Natural killer cell treated with Interleukin-12 subunit alpha and Interleukin-12 subunit beta and Interleukin-15 and Interleukin-18, amount 100 ng/mL, for 72 hours (primary cell): ENCODE results near the gene UIMC1. TPM values are rescaled to one million over a fixed set of nuclear protein-coding genes. Genes with fewer than 3 reads are reported as not detected.
"Not testable (repeated sequence)": the region's sequence is repeated elsewhere in the genome, so short reads cannot be mapped to it uniquely, and the experiment has no call there.

Source experiments
- ATAC-seq, 2 donors: fragments of 150-1000 bp; cut with Tn5 transposase in 1 of 2; sonication (Bioruptor Pico), chemical (Tn5 transposase) in 1 of 2; 2 replicates each; pipeline ENCODE4 v1.10.0; 2021
- DNase-seq: peaks from one replicate; pipeline ENCODE4 v3.0.0; 2022; ENCODE audit warnings: low spot score
- H3K27ac Mint-ChIP-seq, 2 donors: 1 replicate in 1 of 2; 2 replicates in 1 of 2; pipeline ENCODE4 v1.8.0; 2022; ENCODE audit warnings: mixed read lengths in 2 of 2, mild to moderate bottlenecking in 1 of 2, moderate library complexity in 1 of 2
- H3K27me3 Mint-ChIP-seq, 2 donors: 1 replicate in 1 of 2; 2 replicates in 1 of 2; pipeline ENCODE4 v1.8.0; 2022; ENCODE audit warnings: mixed read lengths in 2 of 2
- H3K36me3 Mint-ChIP-seq: one replicate; pipeline ENCODE4 v1.8.0; 2022; ENCODE audit warnings: mixed read lengths
- H3K4me1 Mint-ChIP-seq, 2 donors: 1 replicate in 1 of 2; 2 replicates in 1 of 2; pipeline ENCODE4 v1.8.0; 2022; ENCODE audit warnings: low read depth in 2 of 2, mixed read lengths in 2 of 2, mild to moderate bottlenecking in 1 of 2
- H3K4me3 Mint-ChIP-seq: one replicate; pipeline ENCODE4 v1.8.0; 2022; ENCODE audit warnings: mixed read lengths
- H3K9me3 Mint-ChIP-seq: 2 replicates; pipeline ENCODE4 v1.8.0; 2022; ENCODE audit warnings: mixed read lengths
- total RNA-seq, 2 donors: library from RNA; stranded (reverse); gene quantifications; one replicate each; pipeline ENCODE4 v1.2.3, GENCODE V29; 2022

Gene UIMC1
- 10 to 100 TPM; 41.3 to 74.9 TPM for total RNA-seq

DNA sequence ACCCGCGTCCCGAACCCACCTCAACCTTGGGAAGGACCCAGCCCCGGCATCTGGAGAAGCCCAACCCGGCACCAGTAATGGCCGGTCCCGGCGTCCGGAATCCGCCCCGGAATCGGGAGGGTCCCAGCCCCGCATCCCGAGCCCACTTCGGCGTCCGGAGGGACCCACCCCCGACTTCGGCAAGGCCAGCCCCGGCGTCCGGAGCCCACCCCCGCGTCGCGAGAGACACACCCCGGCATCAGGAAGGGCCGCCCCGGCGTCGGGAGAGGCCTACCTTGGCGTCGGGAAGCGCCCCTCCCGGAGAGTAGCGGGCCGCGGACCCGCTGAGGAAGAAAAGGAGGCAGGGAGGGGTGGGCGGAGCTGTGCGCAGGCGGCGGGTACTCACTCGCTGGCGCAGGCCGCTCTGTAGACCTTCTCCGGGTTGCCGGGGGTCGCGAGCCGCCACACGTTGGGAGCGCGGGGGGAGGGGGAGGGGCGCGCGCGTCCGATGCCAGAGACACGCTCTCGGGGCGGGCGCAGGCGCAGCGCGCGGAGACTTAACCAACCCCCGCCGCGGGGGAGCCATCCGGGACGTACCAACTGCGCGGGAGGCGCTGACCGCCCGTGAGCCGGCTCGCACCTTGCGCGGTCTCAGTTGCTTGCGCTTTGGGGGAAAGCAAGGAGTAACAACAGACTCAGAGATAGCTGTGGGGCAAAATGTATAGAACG, at the start of gene UIMC1:
Gene UIMC1, minus strand, starts transcription at position 515 of the 708 bp plus-strand sequence. CDS start 24,164 bp downstream, outside the sequence.
- Mint-ChIP-seq H3K27me3 (no peaks in the 10 kb centered on the region), H3K27ac (peak within 1 kb of the TSS; percentile 92 to 97), H3K4me1 (peaks cover 12 to 25% of the 10 kb centered on the region in 2 donors), H3K4me3 (peak within 1 kb of the TSS; percentile 97), H3K36me3 (peaks cover 10% of the 10 kb centered on the region), H3K9me3 (no peaks in the 10 kb centered on the region)
- peak; percentile 95 to 97 for ATAC-seq
- peak; percentile 94 for DNase-seq

DNA sequence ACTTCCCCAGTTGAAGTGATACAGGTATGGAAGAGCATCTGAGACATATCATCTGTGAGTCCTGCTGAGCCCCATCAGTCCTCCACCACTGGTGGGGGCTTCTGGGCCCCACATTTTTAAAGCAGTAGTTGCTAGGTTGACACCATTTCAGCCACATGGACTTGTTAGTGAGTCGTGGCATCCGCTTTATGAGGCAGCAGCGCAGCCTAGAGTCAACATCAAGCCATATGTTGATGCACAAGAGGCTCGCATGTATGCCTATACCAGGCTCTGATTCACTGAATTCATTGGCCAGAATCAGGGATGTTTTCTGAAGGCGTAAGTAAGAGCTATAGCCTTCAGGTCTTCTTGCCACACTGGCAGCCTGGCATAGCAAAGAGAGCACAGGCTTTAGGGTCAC, 42.7 kb upstream of the UIMC1 start:
- H3K9me3 Mint-ChIP-seq = no peaks in the 10 kb centered on the region
- H3K27me3 Mint-ChIP-seq = no peaks in the 10 kb centered on the region
- DNase-seq = no peak
- H3K27ac Mint-ChIP-seq = no peak overlapping the region
- H3K4me3 Mint-ChIP-seq = no peak overlapping the region
- H3K4me1 Mint-ChIP-seq = no peaks in the 10 kb centered on the region
- peaks cover 10% of the 10 kb centered on the region for H3K36me3 Mint-ChIP-seq
- no peak for ATAC-seq

DNA sequence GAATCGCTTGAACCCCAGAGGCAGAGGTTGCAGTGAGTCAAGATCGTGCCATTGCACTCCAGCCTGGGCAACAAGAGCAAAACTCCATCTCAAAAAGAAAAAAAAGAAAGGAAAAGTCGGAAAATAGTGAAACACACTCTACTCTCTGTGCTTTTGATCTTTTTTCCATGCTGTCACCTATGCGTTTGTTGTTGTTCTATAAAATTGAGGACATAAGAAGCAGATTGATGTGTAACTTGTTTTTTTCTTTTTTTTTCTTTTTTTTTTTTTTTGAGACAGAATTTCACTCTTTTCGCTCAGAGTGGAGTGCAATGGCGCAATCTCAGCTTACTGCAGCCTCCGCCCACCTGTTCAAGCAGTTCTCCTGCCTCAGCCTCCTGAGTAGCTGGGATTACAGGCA, 42.0 kb upstream of the UIMC1 start:
- peaks cover 14% of the 10 kb centered on the region for H3K36me3 Mint-ChIP-seq
- not testable (repeated sequence) for H3K27me3 Mint-ChIP-seq, H3K9me3 Mint-ChIP-seq

DNA sequence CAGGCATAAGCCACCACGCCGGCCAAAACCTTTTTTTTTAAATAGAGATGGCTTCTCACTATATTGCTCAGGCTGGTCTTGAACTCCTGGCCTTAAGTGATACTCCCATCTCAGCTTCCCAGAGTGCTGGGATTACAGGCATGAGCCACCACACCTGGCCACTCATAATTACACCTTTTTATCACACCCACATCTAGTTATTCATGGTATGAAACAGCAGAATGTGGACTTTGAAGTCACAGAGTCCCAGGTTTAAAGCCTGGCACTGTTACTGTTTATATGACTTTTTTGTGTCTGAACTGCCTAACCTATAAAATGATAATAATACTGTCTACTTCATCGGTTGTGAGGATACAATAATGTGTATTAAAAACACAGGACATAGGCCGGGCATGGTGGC, 39.1 kb upstream of the UIMC1 start:
- Mint-ChIP-seq H3K4me3 (no peak overlapping the region), H3K27me3 (no peaks in the 10 kb centered on the region), H3K9me3 (no peaks in the 10 kb centered on the region), H3K4me1 (no peaks in the 10 kb centered on the region), H3K36me3 (peaks cover 22% of the 10 kb centered on the region), H3K27ac (no peak overlapping the region)
- ATAC-seq (no peak), DNase-seq (no peak)

More for the DNA sequence above, 42.0 kb upstream of the UIMC1 start:
- H3K27ac Mint-ChIP-seq, ATAC-seq, H3K4me3 Mint-ChIP-seq, H3K4me1 Mint-ChIP-seq, DNase-seq: not testable (repeated sequence)

DNA sequence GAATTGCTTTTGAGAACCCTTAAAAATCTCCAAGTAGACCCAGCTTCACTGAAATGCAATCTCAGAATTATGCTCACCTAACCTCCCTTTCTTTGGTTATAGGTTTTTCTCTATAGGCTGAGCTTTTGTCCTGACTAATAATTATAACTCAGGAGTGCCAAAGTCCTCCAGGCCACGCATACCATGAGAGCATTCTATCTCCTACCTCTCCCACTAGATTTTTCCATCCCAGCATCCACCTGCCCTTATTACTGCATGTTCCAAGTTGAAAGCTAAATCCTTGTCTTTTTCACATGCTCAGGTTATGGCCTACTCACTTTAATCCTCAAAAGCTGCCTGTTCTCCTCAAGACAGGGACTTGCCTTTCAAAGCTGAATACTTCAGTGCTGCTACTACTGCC, 38.1 kb upstream of the UIMC1 start:
- Mint-ChIP-seq H3K4me1 (no peaks in the 10 kb centered on the region), H3K4me3 (no peak overlapping the region), H3K36me3 (peaks cover 22% of the 10 kb centered on the region), H3K9me3 (no peaks in the 10 kb centered on the region), H3K27ac (no peak overlapping the region), H3K27me3 (no peaks in the 10 kb centered on the region)
- DNase-seq (no peak), ATAC-seq (no peak)

DNA sequence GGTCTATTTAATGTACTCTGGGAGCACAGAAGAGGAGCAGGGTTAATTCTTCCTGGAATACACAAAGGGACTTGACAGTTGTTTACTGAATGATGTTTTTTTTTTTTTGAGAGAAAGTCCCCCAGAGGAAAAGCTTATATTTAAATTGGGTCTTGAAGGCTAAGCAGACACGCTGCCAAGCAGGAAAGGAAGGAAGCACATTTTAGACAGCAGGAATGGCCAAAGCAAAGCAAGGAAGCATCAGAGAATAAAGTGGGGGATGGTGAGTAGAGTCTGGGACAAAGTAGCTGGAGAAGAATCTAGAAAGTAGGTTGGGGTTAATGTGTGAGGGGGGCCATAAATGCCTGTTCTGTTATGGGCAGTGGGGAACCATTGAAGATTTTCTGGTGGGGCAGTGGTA, 37.4 kb upstream of the UIMC1 start:
- Mint-ChIP-seq H3K27ac (no peak overlapping the region), H3K4me3 (no peak overlapping the region), H3K27me3 (no peaks in the 10 kb centered on the region), H3K4me1 (no peaks in the 10 kb centered on the region), H3K9me3 (no peaks in the 10 kb centered on the region), H3K36me3 (peaks cover 22% of the 10 kb centered on the region)
- DNase-seq (no peak), ATAC-seq (no peak)

DNA sequence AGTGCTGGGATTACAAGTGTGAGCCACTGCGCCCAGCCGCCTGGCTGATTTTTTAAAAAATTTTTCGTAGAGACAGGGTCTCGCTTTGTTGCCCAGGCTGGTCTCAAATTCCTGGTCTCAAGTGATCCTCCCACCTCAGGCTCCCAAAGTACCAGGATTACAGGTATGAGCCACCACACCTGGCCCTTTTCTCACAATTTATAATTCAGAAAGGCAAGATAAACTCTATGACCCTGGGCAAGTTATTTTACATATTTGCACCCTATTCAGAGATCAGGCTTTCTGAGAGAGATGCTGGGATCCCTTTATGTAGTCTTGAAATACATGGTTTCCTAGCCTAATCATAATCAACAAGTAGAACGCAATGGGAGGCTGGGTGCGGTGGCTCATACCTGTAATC, 36.5 kb upstream of the UIMC1 start:
- no peak for ATAC-seq
- Mint-ChIP-seq H3K27me3 (no peaks in the 10 kb centered on the region), H3K4me1 (no peaks in the 10 kb centered on the region), H3K9me3 (no peaks in the 10 kb centered on the region), H3K4me3 (no peak overlapping the region), H3K27ac (no peak overlapping the region), H3K36me3 (peaks cover 20% of the 10 kb centered on the region)
- DNase-seq = no peak

DNA sequence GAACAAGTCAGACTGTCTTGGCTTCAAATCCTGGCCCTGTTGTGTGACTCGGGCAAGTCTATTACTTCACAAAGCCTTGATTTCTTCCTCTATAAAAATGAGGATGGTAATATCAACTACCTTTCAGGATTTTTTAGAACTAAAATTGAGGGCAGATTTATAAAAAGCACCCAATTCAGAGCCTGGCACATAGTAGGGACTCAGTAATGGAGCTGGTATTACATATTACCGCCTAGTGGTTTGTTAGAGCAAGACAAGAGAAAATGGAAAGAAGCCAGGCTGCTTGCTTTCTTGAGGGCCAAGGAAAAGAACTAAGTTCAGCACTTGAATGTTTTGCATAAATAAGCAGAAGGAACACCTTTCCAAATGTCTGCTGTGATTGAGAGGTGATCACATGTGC, 35.4 kb upstream of the UIMC1 start:
- peak overlapping the region in 1 of 2 donors; percentile 27 for H3K27ac Mint-ChIP-seq
- H3K4me3 Mint-ChIP-seq = no peak overlapping the region
- no peaks in the 10 kb centered on the region for H3K27me3 Mint-ChIP-seq
- H3K9me3 Mint-ChIP-seq = no peaks in the 10 kb centered on the region
- no peaks in the 10 kb centered on the region for H3K4me1 Mint-ChIP-seq
- H3K36me3 Mint-ChIP-seq = peaks cover 18% of the 10 kb centered on the region
- DNase-seq (no peak), ATAC-seq (no peak)

DNA sequence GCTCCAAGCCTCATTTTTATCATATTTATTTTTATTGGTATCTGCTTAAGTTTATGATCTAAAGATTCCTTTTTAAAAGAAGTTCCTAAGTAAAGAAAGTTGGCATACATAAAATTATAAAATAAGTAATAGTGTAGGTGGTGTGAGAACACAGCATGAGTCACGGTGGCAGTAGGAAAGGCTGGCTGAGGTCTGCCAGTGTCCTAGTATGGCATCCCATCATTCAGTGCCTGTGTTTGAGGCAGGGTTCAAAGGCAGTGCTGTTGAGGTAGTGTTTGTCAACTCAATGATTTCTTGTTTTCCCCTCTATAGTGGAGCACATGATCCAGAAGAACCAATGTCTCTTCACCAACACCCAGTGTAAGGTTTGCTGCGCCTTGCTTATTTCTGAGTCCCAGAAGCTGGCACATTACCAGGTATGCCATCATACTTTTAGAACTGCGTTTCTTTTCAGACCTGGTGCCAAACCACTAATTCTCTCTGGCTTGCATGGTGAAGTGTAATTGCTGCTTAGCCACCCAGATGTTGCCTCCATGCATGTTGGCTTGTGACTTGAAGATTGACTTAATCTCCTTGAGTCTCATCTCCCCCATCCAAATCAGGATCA, 34.3 kb upstream of the UIMC1 start:
- no peak overlapping the region for H3K27ac Mint-ChIP-seq
- H3K4me3 Mint-ChIP-seq = no peak overlapping the region
- DNase-seq (no peak), ATAC-seq (no peak)
- peaks cover 7% of the 10 kb centered on the region in 2 donors for H3K4me1 Mint-ChIP-seq
- no peaks in the 10 kb centered on the region for H3K9me3 Mint-ChIP-seq
- no peaks in the 10 kb centered on the region for H3K27me3 Mint-ChIP-seq
- peaks cover 18% of the 10 kb centered on the region for H3K36me3 Mint-ChIP-seq

DNA sequence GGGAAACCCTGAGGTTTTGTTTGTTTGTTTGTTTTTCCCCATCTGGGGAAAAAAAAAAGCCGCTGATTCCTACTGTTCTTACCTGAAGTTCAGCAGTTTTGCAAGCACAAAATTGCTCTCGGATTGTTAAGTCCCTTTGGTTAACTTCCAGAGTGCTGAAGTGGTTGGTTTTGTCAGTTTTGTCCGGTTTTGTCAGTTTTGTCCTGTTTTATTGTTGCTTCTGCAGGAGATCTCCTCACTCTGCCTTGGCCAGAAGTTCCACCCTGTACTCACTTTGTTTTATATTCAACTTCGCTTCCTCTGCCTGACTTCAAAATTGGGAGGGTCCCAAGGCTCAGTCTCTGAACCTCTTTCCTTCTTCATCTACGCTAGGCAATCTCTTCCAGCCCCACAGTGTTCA, 30.3 kb upstream of the UIMC1 start:
- Mint-ChIP-seq H3K4me1 (peaks cover 14 to 16% of the 10 kb centered on the region in 2 donors), H3K27me3 (no peaks in the 10 kb centered on the region), H3K27ac (no peak overlapping the region), H3K4me3 (no peak overlapping the region), H3K36me3 (peaks cover 7% of the 10 kb centered on the region), H3K9me3 (no peaks in the 10 kb centered on the region)
- ATAC-seq = no peak
- no peak for DNase-seq

DNA sequence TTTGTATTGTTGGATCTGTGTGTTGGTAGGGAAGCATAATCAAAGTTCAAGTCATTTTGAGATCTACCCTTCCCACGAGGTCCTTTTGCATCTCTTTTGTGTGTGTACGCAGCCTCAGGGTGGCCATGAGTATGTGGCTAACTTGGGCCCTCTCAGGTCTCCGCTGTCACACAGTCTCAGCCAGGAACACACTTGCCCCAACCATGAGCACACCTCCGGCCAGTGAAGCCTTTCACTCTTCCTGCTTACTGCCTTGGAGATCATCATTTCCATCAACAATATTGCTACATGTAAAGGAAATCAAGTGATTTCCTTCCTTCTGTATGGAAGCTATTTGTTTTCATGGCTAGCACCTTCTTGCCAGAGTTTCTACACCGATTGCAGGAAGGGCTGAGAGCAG, 29.9 kb upstream of the UIMC1 start:
- no peak overlapping the region for H3K4me3 Mint-ChIP-seq
- no peaks in the 10 kb centered on the region for H3K27me3 Mint-ChIP-seq
- H3K4me1 Mint-ChIP-seq = peaks cover 17 to 19% of the 10 kb centered on the region in 2 donors
- H3K27ac Mint-ChIP-seq = no peak overlapping the region
- peaks cover 2% of the 10 kb centered on the region for H3K9me3 Mint-ChIP-seq
- no peak for DNase-seq
- peaks cover 7% of the 10 kb centered on the region for H3K36me3 Mint-ChIP-seq
- no peak for ATAC-seq

DNA sequence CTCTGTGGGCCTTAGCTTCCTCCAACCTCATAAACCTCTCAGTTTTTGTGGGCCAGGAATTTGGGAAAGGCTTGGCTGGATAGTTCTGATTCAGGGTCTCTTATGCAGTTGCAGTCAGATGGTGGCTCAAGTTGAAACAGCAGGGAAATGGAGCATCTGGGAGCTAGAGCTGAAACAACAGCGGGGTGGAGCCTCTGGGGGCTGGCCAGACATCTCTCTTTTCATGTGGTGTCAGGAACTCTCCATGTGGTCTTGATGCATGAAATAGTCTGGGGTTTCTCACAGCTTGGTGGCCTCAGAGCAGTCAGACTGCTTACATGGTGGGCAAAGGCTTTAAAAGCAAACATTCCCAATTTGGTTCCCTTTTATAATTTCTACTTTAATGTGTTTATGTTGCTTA, 29.4 kb upstream of the UIMC1 start:
- no peaks in the 10 kb centered on the region for H3K27me3 Mint-ChIP-seq
- peaks cover 7% of the 10 kb centered on the region for H3K36me3 Mint-ChIP-seq
- DNase-seq = no peak
- H3K4me3 Mint-ChIP-seq = no peak overlapping the region
- peaks cover 18 to 21% of the 10 kb centered on the region in 2 donors for H3K4me1 Mint-ChIP-seq
- no peak for ATAC-seq
- H3K9me3 Mint-ChIP-seq = peaks cover 2% of the 10 kb centered on the region
- peak overlapping the region in 1 of 2 donors; percentile 34 for H3K27ac Mint-ChIP-seq

DNA sequence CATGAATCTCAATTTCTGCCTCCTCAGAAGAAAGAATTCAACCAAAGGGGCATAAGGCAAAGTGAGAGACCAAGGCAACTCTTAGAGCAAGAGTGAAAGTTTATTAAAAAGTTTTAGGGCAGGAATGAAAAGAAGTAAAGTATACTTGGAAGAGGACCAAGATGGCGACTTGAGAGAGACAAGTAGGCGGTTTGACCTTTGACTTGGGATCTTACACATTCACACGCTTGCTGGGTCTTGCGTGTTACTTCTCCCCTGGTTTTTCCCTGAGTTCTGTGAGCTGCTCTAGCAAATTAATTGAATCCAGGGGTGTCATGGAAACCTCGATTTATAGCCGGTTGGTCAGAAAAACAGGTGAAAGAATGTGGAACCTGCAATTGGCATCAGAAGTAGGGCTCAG, 22.9 kb upstream of the UIMC1 start:
- no peaks in the 10 kb centered on the region for H3K27me3 Mint-ChIP-seq
- no peak for ATAC-seq
- no peak overlapping the region for H3K4me3 Mint-ChIP-seq
- peaks cover 14 to 21% of the 10 kb centered on the region in 2 donors for H3K4me1 Mint-ChIP-seq
- no peak overlapping the region for H3K27ac Mint-ChIP-seq
- peaks cover 2% of the 10 kb centered on the region for H3K9me3 Mint-ChIP-seq
- H3K36me3 Mint-ChIP-seq = peaks cover 12% of the 10 kb centered on the region
- no peak for DNase-seq

DNA sequence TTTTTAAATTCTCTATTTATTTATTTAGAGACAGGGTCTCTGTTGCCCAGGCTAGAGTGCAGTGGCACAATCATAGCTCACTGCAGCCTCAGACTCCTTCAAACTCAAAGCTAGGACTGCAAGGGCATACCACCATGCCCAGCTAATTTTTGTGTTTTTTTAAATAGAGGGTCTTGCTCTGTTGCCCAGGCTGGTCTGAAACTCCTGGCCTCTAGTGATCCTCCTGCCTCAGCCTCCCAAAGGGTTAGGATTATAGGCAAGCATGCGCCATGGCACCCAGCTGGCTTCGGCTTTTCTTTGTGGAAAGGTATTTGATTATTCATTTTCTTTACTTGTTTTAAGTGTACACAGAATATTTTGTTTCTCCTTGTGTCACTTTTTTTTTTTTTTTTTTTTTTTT, 21.1 kb upstream of the UIMC1 start:
- H3K27me3 Mint-ChIP-seq = no peaks in the 10 kb centered on the region
- H3K27ac Mint-ChIP-seq = no peak overlapping the region
- DNase-seq (no peak), ATAC-seq (no peak)
- peaks cover 12% of the 10 kb centered on the region for H3K36me3 Mint-ChIP-seq
- H3K9me3 Mint-ChIP-seq = peaks cover 2% of the 10 kb centered on the region
- H3K4me3 Mint-ChIP-seq = no peak overlapping the region
- H3K4me1 Mint-ChIP-seq = peaks cover 22 to 29% of the 10 kb centered on the region in 2 donors
